Endothelial cell of umbilical vein (primary cell): ENCODE data around the gene BRPF1. TPM values are rescaled to one million over a fixed set of nuclear protein-coding genes. Genes with fewer than 3 reads are reported as not detected.
A peak's percentile ranks its signal among the peaks of the same experiment; 100 is the strongest.

ENCODE experiments used
- BruUV-seq: library from RNA; stranded (reverse); fragments of 400-500 nt; replicated peaks from 2 replicates; lab custom pipeline; 2021; lab: Mats Ljungman, UMichigan
- CTCF ChIA-PET: fragments of 300-600, 350-600 bp; sonication (Branson Sonifier 250); formaldehyde crosslinking; loops from one replicate; lab custom pipeline; 2021; ENCODE audit warnings: antibody characterized with exemption, inconsistent platforms; lab: Charles Lee
- POLR2A ChIA-PET: fragments of 300-600, 350-600 bp; sonication (Branson Sonifier 250); formaldehyde crosslinking; loops from one replicate; lab custom pipeline; 2021; ENCODE audit warnings: antibody characterized with exemption, inconsistent platforms; lab: Charles Lee
- DNase-seq: peaks from one replicate; pipeline ENCODE4 v3.0.0-alpha.2; 2011; ENCODE audit warnings: low read depth, low spot score
- FAIRE-seq: peaks from 2 replicates; lab custom pipeline; 2011; peaks lifted over from hg19 to GRCh38; lab: Jason Lieb, UNC
- H2AFZ ChIP-seq: 2 replicates; pipeline ENCODE4 v1.6.0; 2012; ENCODE audit warnings: low read depth, low read length, control low read depth, inconsistent platforms
- H3K27ac ChIP-seq: 2 replicates; pipeline ENCODE4 v1.5.1; 2011; ENCODE audit warnings: low read depth, mild to moderate bottlenecking, control low read depth, low read length, moderate library complexity; ENCODE audit not compliant: insufficient read depth
- H3K27me3 ChIP-seq, 2 experiments: 2 replicates each; pipeline versions ENCODE4 v1.6.0 to v1.6.1; 2011; ENCODE audit warnings: low read length in 2 of 2, mixed read lengths in 1 of 2; ENCODE audit not compliant: control insufficient read depth in 2 of 2, insufficient read depth in 2 of 2
- H3K36me3 ChIP-seq, 2 experiments: 2 replicates in 1 of 2; 3 replicates in 1 of 2; pipeline ENCODE4 v1.5.1; 2011; ENCODE audit warnings: low read length in 2 of 2, mild to moderate bottlenecking in 1 of 2, moderate library complexity in 1 of 2; ENCODE audit not compliant: control insufficient read depth in 2 of 2, insufficient read depth in 2 of 2; ENCODE audit errors: extremely low read depth in 1 of 2
- H3K4me1 ChIP-seq: 3 replicates; pipeline ENCODE4 v1.5.1; 2011; ENCODE audit warnings: mild to moderate bottlenecking, low read length; ENCODE audit not compliant: control insufficient read depth, insufficient read depth; ENCODE audit errors: extremely low read depth
- H3K4me2 ChIP-seq: 2 replicates; pipeline ENCODE4 v1.6.1; 2011; ENCODE audit warnings: low read length, control low read depth, mixed read lengths; ENCODE audit not compliant: insufficient read depth
- H3K4me3 ChIP-seq, 3 experiments: fragments of 200-600 bp in 1 of 3; sonication (generic), shearing (Covaris generic) in 1 of 3; replicated peaks in 1 of 3; 2 replicates each; pipeline ENCODE4 v1.5.1; 2011 to 2016; ENCODE audit warnings: control low read depth in 3 of 3, low read length in 3 of 3, mild to moderate bottlenecking in 2 of 3, inconsistent platforms in 1 of 3, low read depth in 1 of 3, moderate library complexity in 1 of 3; ENCODE audit not compliant: insufficient read depth in 1 of 3
- H3K79me2 ChIP-seq: 2 replicates; pipeline ENCODE4 v1.6.0; 2012; ENCODE audit warnings: low read length, inconsistent platforms; ENCODE audit not compliant: control insufficient read depth, insufficient read depth
- H3K9ac ChIP-seq: replicated peaks from 2 replicates; pipeline ENCODE3; 2011; ENCODE audit warnings: low read length, control low read depth; ENCODE audit not compliant: insufficient read depth; ENCODE audit errors: extremely low read depth
- H3K9me1 ChIP-seq: replicated peaks from 3 replicates; pipeline ENCODE4 v1.6.0; 2011; ENCODE audit warnings: mild to moderate bottlenecking, low read length; ENCODE audit not compliant: control insufficient read depth, insufficient read depth; ENCODE audit errors: extremely low read depth
- H3K9me3 ChIP-seq: replicated peaks from 2 replicates; pipeline ENCODE4 v1.5.1; 2012; ENCODE audit warnings: low read length, inconsistent platforms; ENCODE audit not compliant: control insufficient read depth, insufficient read depth
- H4K20me1 ChIP-seq: replicated peaks from 2 replicates; pipeline ENCODE3; 2011; ENCODE audit warnings: mild to moderate bottlenecking, low read length; ENCODE audit not compliant: control insufficient read depth, insufficient read depth; ENCODE audit errors: extremely low read depth
- CTCF ChIP-seq, 2 donors: IDR thresholded peaks; 1 replicate in 1 of 2; 2 replicates in 1 of 2; pipeline ENCODE4 v1.5.1; 2011; ENCODE audit warnings: low read length in 2 of 2, mild to moderate bottlenecking in 2 of 2, moderate library complexity in 2 of 2, control low read depth in 1 of 2, inconsistent platforms in 1 of 2, low read depth in 1 of 2; ENCODE audit not compliant: insufficient read depth in 1 of 2; ENCODE audit errors: extremely low read depth in 1 of 2
- FOS ChIP-seq: IDR thresholded peaks from 2 replicates; pipeline ENCODE4 v1.6.1; 2011; ENCODE audit warnings: mild to moderate bottlenecking, low read length, moderate library complexity, borderline replicate concordance; ENCODE audit not compliant: insufficient read depth
- GATA2 ChIP-seq: IDR thresholded peaks from 2 replicates; pipeline ENCODE4 v1.7.0; 2011; ENCODE audit warnings: low read depth, mild to moderate bottlenecking, moderate library complexity, mixed read lengths, low read length; ENCODE audit not compliant: insufficient read length, insufficient read depth
- JUN ChIP-seq: IDR thresholded peaks from 2 replicates; pipeline ENCODE4 v1.6.1; 2011; ENCODE audit warnings: borderline replicate concordance, low read depth; ENCODE audit not compliant: insufficient read length, insufficient read depth
- MAX ChIP-seq: IDR thresholded peaks from 2 replicates; pipeline ENCODE4 v1.6.1; 2011; ENCODE audit not compliant: insufficient read depth, insufficient read length
- MYC ChIP-seq: IDR thresholded peaks from one replicate; pipeline ENCODE4 v1.6.1; 2011; ENCODE audit warnings: mild to moderate bottlenecking, low read depth, low read length
- POLR2A ChIP-seq: IDR thresholded peaks from 2 replicates; pipeline ENCODE4 v1.6.1; 2012; ENCODE audit warnings: low read depth, mild to moderate bottlenecking, control low read depth, low read length
- POLR2AphosphoS5 ChIP-seq: IDR thresholded peaks from 2 replicates; pipeline ENCODE4 v1.6.1; 2012; ENCODE audit warnings: low read depth, mild to moderate bottlenecking, control low read depth, low read length, moderate library complexity; ENCODE audit not compliant: insufficient read depth
- dilution Hi-C: fragments of 300-500 bp; cut with MboI; formaldehyde crosslinking; loops from one replicate; pipeline ENCODE4 v1.15.0; 2019; ENCODE audit warnings: low sequenced_read_pairs; ENCODE audit not compliant: extremely low pct_ligation_motif_present
- intact Hi-C: fragments of 100-400 bp; cut with micrococcal nuclease; formaldehyde crosslinking; loops from one replicate; pipeline ENCODE4 v1.10.0; 2022
- polyA plus RNA-seq, 4 experiments: library from polyadenylated mRNA; depleted of rRNA in 3 of 4; stranded (reverse) in 3 of 4; unstranded in 1 of 4; fragments of >200 nt; gene quantifications; 2 replicates each; pipeline versions ENCODE4 v1.2.1 to v1.2.3, GENCODE V29; 2011 to 2012; ENCODE audit warnings: missing spikeins in 1 of 4
- total RNA-seq: library from RNA; stranded (reverse); gene quantifications from 2 replicates; pipeline ENCODE4 v1.2.3, GENCODE V29; 2021

BRPF1 gene
- total and polyA plus RNA-seq, 2 donors (not counting 3 experiments of a cell fraction or from before 2014, with no cell fraction given) = 12.5 to 26.2 TPM

- dilution Hi-C loops (no loop called here), intact Hi-C loops (no loop called here)
- FAIRE-seq (peak; percentile 83), DNase-seq (peak; percentile 49)
- H3K4me1 ChIP-seq = peaks cover 32% of the 10 kb centered on the region
- H4K20me1 ChIP-seq = no peaks in the 10 kb centered on the region
- peaks cover 12% of the 10 kb centered on the region for H3K79me2 ChIP-seq
- TF ChIP-seq CTCF (IDR thresholded peaks at IDR 0.05; ENCODE audit: extremely low read depth in 1 of 2, insufficient read depth in 1 of 2, low read depth in 1 of 2, low read length in 2 of 2) (no peak), POLR2A (no peak), GATA2 (no peak), MYC (no peak), JUN (peak; percentile 10), POLR2AphosphoS5 (peak; percentile 23), FOS (peak; percentile 33), MAX (no peak)
- BruUV-seq = no TSS peak
- no peaks in the 10 kb centered on the region for H3K27me3 ChIP-seq
- no peaks in the 10 kb centered on the region for H3K9me3 ChIP-seq
- no peaks in the 10 kb centered on the region for H3K9me1 ChIP-seq
- CTCF ChIA-PET = interaction anchor here (0.9 to 1.0 kb wide), 2 partner anchors 10 to 31 kb away, joined by 3 read pairs; no protein-coding TSS in a partner anchor
- H3K9ac ChIP-seq = no peak overlapping the region
- H2AFZ ChIP-seq = no peak overlapping the region
- H3K4me2 ChIP-seq = no peak overlapping the region
- peaks cover 14 to 55% of the 10 kb centered on the region in 2 experiments for H3K36me3 ChIP-seq
- no peak overlapping the region for H3K4me3 ChIP-seq
- POLR2A ChIA-PET = no interaction called here
- peak overlapping the region; percentile 19 for H3K27ac ChIP-seq
Observed at GRCh38 chr3:9747267-9747666, 15.7 kb downstream of the BRPF1 start.
